DMS 273 (cell line): ENCODE results near the gene ACVR2A.

Source experiments
- DNase-seq: peaks from one replicate; lab custom pipeline; 2025; ENCODE audit not compliant: unreplicated experiment; lab: John Stamatoyannopoulos, UW

ACVR2A gene

DNA sequence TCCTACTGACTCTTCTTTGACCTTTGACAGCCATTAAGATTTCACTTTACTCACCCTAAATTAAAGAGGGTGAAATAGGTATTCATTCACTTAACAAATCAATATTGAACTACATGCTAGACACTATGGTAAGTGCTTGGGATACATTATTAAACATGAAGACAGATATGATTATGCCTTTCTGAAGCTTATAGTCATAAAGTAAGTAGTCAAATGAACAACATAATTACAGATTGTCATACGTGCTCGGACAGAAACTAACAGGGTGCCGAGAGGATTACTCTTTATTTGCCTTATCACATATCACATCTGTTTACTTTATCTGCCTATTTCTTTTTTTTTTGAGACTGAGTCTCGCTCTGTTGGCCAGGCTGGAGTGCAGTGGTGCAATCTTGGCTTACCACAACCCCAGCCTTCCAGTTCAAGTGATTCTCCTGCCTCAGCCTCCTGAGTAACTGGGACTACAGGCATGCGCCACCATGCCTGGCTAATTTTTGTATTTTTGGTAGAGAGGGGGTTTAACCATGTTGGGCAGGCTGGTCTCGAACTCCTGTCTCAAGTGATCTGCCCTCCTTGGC, 9.8 kb downstream of the ACVR2A start:
- no peak for DNase-seq

DNA sequence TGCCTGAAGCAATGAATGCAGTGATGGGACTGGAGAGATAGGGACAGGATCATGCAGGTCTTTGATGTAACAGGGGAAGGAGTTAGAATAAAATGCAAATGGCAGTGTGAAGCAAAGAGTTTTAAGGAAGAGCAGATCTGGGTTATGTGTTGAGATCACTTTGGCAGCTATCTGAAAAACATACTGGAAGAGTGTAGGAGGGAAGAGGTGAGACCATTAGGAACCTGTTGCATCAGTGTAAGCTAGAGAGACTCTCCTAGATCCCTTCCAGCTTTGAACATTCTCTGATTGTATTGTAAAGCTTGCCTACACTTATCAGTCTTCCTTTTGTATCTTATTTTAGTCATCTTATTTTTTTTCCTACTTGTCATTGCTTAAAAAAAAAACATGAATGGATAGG, 10.5 kb downstream of the ACVR2A start:
- peak; percentile 18 for DNase-seq

GRCh38 chr2:147855977-147856376, 11.1 kb downstream of the ACVR2A start:
- DNase-seq: peak; percentile 54

DNA sequence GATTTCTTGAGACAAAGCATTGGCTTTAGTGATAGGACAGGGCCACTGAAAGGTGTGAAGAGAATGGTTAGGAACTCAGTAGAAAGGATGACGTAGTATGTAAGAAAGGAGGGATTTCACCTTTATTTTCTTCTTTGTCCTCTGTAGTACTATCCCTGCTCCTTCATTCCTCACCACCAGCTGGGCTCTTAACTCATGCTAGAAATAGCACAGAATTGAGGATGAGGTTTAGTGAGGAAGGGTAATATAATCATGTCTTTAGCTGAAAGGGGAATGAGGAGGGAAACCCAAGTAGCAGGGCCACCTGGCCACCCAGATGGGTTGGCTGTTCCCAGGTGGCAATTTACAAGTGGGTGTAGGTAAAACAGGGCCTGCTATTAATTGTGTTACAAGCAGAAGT, 15.2 kb downstream of the ACVR2A start:
- DNase-seq: peak; percentile 89

DNA sequence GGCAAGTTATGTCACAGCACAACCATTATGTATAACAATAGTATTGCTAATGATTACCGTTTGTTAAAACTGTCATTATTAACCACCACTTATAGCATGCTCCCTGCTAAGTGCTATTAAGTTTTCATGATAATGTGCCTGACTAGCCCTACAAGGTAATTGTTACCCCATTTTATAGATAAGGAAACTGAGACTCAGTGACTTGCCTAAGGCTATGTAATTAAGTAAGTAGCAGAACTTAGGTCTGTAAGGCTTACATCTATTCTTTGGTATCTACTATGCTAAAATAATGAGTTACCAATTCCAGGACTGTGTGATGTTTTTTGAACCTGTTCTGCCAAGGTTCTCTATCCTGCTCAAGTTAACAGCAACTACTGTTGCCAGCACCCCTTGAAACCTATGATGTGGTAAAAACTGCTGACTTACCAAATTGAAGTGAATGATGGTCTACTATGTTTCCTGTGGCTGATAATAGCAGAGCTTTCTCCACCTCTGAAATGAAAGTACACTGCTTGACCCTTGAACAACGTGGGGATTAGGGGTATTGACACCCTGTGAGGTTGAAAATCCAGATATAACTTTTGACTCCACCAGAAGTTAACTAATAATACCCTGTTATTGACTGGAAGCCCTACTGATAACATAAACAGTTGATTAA, 18.2 kb downstream of the ACVR2A start:
- no peak for DNase-seq

- no peak for DNase-seq
Measured at GRCh38 chr2:147863835-147864234, 19.0 kb downstream of the ACVR2A start.

- DNase-seq: no peak
Measured at GRCh38 chr2:147865560-147865959, 20.7 kb downstream of the ACVR2A start.

DNA sequence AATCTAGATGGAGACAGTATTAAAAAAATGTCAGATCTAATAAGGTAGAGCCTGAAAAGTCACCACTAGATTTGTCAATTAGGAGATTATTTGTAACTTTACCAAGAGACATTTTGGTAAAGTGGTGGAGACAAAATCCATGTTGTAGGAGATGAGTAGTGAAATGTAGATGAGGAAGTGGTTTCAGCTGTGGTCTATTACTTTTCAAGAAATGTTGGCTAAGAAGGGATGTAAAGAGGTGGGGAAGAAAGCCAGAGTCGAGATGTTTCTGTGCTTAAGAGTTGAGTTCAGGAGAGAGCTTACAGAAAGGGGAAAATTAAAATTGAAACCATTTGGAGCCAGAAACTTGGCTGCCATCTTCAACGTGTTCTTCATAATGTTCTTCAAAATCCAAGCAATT, 22.2 kb downstream of the ACVR2A start:
- DNase-seq: no peak

- DNase-seq: no peak
Measured at GRCh38 chr2:147869934-147870333, 25.1 kb downstream of the ACVR2A start.

DNA sequence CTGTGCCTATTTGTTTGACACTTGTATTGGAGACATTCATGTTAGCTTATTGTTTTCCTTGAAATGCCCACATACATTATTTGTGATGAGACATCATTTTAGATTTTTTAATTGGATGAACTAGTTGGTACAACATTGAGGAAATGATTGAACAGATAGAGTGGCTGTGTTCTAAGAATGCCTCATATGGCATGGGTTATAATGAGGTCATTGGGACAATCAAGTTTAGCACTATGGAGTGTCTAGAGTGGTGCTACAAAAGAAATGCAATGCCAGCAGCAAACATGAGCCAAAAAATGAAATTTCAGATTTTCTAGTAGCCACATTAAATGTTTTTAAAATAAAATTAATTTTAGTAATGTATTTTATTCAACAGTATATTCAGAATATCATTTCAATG, 28.1 kb downstream of the ACVR2A start:
- no peak for DNase-seq

DNA sequence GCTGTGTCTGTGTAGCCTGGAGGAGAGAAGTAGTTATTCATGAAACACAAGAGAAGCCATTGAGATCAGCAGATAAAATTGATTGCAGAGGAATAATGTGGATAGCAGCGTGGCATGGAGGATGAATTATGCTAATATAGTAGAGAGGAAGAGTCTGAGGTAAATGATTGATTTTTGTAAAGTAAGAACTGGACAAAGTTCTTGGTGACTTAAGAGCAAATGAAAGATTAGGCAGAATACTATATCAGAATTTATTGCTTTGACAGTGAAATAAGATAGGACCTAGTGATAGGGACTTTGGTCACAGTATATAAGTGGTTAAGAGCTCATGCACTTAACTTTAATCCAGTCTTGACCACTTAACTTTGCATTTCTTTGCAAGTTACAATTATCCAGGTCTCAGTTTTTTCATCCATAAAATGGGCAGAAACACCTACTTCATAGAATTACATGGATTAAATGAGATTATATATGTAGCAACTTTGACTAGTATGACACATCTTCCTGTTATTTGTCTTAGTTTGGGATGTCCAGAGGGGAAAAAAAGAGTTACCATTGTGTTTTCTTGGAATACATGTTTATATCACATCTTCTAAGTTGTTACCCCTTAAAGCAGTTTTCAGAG, 29.1 kb downstream of the ACVR2A start:
- DNase-seq: no peak

DNA sequence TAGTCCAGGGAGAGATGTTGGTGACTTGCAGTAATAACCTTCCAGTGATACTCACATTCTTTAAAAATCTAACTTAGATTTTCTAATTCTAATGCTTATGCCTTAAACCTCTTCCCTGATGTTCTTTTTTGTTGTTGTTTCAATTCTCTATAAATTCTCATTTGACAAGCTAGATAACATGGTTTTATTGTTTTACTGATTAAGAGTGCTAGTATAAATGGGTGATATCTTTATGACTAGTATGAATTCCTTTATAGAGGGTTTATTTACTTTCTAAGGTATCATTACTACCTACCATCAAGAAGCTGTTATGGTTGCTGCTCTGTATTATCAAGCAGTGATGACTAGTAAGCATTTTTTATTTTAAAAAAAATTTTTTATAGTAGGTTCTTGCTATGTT, 35.0 kb downstream of the ACVR2A start:
- DNase-seq: no peak

DNA sequence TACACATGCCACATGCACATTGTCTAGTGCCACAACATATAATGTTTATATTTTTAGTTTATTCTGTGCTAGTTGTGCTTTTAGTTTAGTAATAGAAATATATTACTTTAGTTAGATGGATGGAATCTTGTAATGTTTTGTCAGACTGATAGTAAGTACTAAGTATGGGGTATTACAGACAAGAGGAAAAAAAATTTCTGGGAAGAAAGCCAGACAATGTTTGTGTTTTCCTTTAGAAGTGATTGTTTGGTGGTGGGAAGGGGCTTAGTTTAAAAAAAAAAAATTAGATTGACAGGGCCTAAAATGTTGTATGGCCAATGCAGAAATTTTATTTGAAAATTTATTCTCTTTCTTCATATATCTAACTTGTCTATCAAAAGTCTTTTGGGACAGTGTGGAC, 37.8 kb downstream of the ACVR2A start:
- DNase-seq: no peak

DNA sequence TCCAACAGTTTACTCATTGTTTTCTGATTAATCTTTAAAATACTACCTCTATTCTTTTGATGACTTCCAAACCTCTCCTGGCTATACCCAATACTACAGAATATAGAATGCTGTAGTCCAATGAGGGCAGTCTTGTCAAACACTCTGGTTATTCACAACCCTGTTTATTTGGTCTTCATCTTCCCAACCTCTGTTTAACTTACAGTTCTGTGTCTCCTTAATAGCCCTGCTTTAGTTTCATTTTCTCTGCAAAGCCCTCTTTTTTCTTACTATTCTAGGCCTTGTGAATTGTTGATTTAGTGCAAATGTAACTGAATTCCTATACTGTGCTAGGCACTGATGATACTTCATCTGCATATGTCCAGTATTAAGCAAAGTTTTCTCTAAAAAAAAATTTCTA, 40.0 kb downstream of the ACVR2A start:
- no peak for DNase-seq

DNA sequence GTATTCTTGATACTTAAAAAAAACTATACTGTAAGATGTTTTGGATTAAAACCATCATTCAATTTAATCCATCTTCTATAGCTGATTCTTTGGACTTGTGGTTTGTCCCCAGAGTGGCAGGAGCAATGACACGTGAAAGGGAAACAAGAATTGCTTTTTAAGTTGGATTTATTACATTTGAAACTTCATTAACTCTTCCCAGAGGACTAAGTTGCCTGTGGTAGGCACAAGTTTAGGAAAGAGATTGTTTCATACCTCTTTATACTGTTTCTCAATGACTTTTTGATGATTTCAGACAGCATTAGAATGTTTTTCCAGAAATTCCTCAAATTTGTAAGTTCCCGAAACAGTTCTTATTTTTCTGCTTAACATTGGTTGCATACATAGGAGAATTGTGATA, 41.3 kb downstream of the ACVR2A start:
- DNase-seq: no peak

- DNase-seq: no peak
Measured at GRCh38 chr2:147888680-147889079, 43.9 kb downstream of the ACVR2A start.

- DNase-seq: no peak
Measured at GRCh38 chr2:147904051-147904450, 59.2 kb downstream of the ACVR2A start.

DNA sequence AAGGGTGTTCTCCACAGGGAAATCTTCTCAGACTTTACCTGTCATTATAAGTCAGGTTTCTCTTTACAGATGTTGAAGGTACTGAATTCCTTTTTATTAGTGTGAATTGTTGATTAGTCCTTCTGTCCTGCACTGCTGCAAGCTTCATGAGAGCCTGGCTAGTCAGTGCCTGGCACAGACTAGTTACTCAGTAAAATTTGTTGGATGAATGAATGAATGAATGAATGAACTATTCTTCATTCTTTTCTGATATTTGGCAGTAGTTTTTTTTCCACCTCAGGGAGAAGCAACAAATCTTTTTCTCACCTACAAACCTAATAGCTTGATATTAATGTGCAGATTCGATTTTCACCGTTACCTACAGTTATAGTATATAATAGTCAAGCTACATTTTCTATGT, 64.3 kb downstream of the ACVR2A start:
- DNase-seq: no peak

DNA sequence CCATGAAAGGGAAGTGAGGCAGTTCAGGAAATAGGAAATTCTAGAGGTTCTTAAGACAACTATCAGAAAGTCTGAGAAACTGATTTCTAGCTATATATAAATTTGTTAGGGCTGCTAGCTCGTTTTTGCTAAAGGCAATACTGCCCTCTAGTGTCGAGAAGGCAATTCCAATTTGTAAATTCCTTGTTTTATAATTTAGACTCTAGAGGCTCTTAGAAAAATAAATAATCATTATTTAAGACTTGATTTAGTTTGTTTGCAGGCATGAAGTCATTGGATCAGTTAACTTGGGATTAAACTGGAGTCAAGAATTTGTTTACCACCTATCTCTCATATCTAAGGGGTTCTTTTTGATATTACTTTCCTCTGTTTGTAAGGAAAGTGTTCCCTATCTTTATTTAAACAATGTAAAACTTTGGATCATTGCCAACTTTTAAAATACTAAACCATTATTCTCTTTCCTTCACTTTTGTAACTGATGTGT, 66.2 kb downstream of the ACVR2A start:
- peak; percentile 84 for DNase-seq

- peak; percentile 65 for DNase-seq
Measured at GRCh38 chr2:147913701-147914480, 69.1 kb downstream of the ACVR2A start.

GRCh38 chr2:147916067-147916466, 71.2 kb downstream of the ACVR2A start:
- DNase-seq: no peak

- no peak for DNase-seq
Measured at GRCh38 chr2:147916723-147917122, 71.9 kb downstream of the ACVR2A start.
